Uterus (tissue), 4 donors: ENCODE data around the gene TRPM1. TPM values are rescaled to one million over a fixed set of nuclear protein-coding genes. Genes with fewer than 3 reads are reported as not detected.

ENCODE experiments used
- DNase-seq, 2 donors: peaks; one replicate each; pipeline ENCODE4 v3.0.0-alpha.2; 2019 to 2020
- H3K27ac ChIP-seq, 2 donors: fragments of 200-600 bp; sonication (generic); 1 replicate in 1 of 2; 2 replicates in 1 of 2; pipeline ENCODE4 v1.5.1; 2016 to 2018
- H3K27me3 ChIP-seq, 2 donors: fragments of 200-600 bp; sonication (generic); one replicate each; pipeline ENCODE4 v1.5.1; 2018 to 2019; ENCODE audit warnings: control low read depth in 1 of 2
- H3K36me3 ChIP-seq, 2 donors: fragments of 200-600 bp; sonication (generic); one replicate each; pipeline ENCODE4 v1.5.1; 2019; ENCODE audit warnings: control low read depth in 1 of 2
- H3K4me1 ChIP-seq, 2 donors: fragments of 200-600 bp; sonication (generic); one replicate each; pipeline ENCODE4 v1.5.1; 2018 to 2019; ENCODE audit warnings: control low read depth in 1 of 2
- H3K4me3 ChIP-seq, 2 donors: fragments of 200-600 bp; sonication (generic); 1 replicate in 1 of 2; 2 replicates in 1 of 2; pipeline ENCODE4 v1.5.1; 2018 to 2019; ENCODE audit warnings: mild to moderate bottlenecking in 1 of 2
- H3K9me3 ChIP-seq, 2 donors: fragments of 200-600 bp; sonication (generic); one replicate each; pipeline ENCODE4 v1.5.1; 2019; ENCODE audit warnings: control low read depth in 1 of 2
- POLR2A ChIP-seq, 2 donors: fragments of 450-650 bp; IDR thresholded peaks; one replicate each; pipeline ENCODE4 v1.6.1; 2016; ENCODE audit warnings: antibody characterized with exemption in 2 of 2, mild to moderate bottlenecking in 1 of 2, moderate library complexity in 1 of 2
- intact Hi-C: fragments of 100-400 bp; cut with DNase I; formaldehyde crosslinking; loops from one replicate; pipeline ENCODE4 v1.15.1; 2023; ENCODE audit warnings: low total_unique reads
- total RNA-seq, 4 donors: library from RNA; depleted of rRNA in 3 of 4; stranded (reverse); fragments of >200 nt in 3 of 4; gene quantifications; one replicate each; pipeline versions ENCODE4 v1.1.0 to v1.2.4, GENCODE V29; 2014 to 2023
- TF ChIP-seq, protein P1 (sequence below), 4 experiments: fragments of 200-600 bp in 2 of 4; fragments of 450-650 bp in 2 of 4; sonication (generic) in 2 of 4; IDR thresholded peaks; one replicate each; pipeline ENCODE4 v1.5.1; 2016 to 2019; ENCODE audit warnings: antibody characterized with exemption in 4 of 4, mild to moderate bottlenecking in 2 of 4, moderate library complexity in 1 of 4
- donor health status: DM: yes; HTN: yes; CAD: no.

TRPM1 gene
- total RNA-seq, 4 donors from 2014 or later, result not detected

DNA sequence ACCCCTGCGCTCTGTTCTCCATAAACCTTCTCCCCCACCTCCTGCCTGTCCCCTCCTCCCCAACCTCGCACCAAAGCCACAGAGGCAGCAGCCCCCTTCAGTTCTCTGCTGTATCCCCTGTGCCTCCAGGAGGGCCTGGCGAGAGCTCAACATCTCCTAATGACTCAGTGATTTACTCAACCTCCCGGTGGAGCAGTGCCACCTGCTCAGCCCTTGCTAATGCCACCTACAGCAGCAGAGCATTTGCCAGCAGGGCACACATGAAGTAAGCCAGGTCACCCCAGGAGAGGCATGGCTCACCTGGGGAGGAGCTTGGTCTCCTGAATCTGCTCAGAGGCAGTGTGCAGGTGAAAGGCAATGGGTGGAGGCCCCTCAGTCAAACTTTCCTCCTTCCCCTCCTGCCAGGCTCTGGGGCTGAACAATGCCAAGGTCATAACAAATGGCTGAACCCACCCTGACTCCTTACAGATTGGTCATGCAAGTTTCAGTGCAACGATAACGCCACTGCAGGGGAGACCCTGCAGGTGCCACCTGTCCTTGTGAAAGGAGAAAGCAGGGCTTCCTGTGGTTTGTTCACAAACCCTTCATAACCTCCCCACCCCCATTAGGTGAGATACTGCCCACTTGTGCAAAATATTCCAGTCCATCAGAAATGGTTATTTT, 19.8 kb downstream of the TRPM1 start:
- intact Hi-C loops, result no loop called here
- Histone ChIP-seq H3K4me1 (no peaks in the 10 kb centered on the region), H3K36me3 (no peaks in the 10 kb centered on the region), H3K27ac (no peak overlapping the region), H3K9me3 (no peaks in the 10 kb centered on the region), H3K4me3 (no peak overlapping the region), H3K27me3 (no peaks in the 10 kb centered on the region)
- TF ChIP-seq POLR2A (IDR thresholded peaks at IDR 0.05), result no peak
- TF ChIP-seq, protein P1, sequence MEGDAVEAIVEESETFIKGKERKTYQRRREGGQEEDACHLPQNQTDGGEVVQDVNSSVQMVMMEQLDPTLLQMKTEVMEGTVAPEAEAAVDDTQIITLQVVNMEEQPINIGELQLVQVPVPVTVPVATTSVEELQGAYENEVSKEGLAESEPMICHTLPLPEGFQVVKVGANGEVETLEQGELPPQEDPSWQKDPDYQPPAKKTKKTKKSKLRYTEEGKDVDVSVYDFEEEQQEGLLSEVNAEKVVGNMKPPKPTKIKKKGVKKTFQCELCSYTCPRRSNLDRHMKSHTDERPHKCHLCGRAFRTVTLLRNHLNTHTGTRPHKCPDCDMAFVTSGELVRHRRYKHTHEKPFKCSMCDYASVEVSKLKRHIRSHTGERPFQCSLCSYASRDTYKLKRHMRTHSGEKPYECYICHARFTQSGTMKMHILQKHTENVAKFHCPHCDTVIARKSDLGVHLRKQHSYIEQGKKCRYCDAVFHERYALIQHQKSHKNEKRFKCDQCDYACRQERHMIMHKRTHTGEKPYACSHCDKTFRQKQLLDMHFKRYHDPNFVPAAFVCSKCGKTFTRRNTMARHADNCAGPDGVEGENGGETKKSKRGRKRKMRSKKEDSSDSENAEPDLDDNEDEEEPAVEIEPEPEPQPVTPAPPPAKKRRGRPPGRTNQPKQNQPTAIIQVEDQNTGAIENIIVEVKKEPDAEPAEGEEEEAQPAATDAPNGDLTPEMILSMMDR (IDR thresholded peaks at IDR 0.05), result no peak
- DNase-seq, result no peak

DNA sequence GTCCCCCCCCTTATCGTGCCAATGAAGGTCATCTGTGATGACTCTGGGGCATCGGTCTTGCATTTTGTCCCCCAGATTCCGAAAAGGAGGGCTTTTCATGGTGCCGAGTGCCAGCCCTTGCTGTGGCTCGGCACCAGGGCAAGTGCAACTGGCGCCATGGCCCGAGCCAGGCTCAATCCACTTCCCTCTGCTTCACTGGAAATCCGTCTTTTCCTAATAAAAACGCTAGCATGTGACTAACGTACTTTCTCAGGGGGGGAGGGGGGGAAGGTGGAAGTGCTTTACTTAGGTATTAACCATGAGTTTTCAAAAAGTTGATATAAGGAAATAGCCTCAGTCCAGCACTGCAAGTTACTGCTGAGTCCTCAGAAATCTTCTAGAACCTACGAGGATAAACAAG, 20.5 kb downstream of the TRPM1 start:
- TF ChIP-seq, protein P1 (IDR thresholded peaks at IDR 0.05), result no peak
- TF ChIP-seq POLR2A (IDR thresholded peaks at IDR 0.05), result no peak
- no peak for DNase-seq
- H3K27me3 ChIP-seq, result no peaks in the 10 kb centered on the region
- H3K9me3 ChIP-seq, result no peaks in the 10 kb centered on the region
- H3K4me1 ChIP-seq, result no peaks in the 10 kb centered on the region
- peak overlapping the region in 1 of 2 donors; percentile 28 for H3K4me3 ChIP-seq
- H3K27ac ChIP-seq, result no peak overlapping the region
- intact Hi-C loops, result no loop called here
- H3K36me3 ChIP-seq, result no peaks in the 10 kb centered on the region

DNA sequence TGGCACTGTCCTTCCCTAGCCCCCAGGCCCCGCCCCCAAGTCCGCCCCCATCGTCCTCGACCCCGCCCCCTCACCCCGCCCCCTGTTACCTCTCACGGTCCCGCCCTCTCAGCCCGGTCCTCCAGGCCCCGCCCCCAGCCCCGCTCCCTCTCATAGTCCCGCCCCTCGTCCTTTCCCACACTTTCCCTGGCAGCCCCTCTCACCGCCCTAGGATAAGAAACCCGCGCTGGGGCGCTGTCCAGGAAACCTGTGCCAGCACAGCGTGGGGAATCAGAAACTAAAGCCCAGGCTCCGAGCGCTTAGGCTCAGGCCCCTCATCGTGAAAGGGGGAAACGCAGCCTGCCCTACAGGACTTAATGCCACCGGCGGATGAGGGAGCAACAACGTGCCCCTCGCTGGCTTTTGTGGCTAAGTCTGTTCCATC, 20.9 kb downstream of the TRPM1 start:
- intact Hi-C loops, result no loop called here
- TF ChIP-seq, protein P1 (IDR thresholded peaks at IDR 0.05), result no peak
- no peak for TF ChIP-seq POLR2A (IDR thresholded peaks at IDR 0.05)
- no peaks in the 10 kb centered on the region for H3K4me1 ChIP-seq
- peak overlapping the region in 1 of 2 donors; percentile 28 for H3K4me3 ChIP-seq
- H3K9me3 ChIP-seq, result no peaks in the 10 kb centered on the region
- H3K27ac ChIP-seq, result no peak overlapping the region
- no peaks in the 10 kb centered on the region for H3K27me3 ChIP-seq
- H3K36me3 ChIP-seq, result no peaks in the 10 kb centered on the region
- DNase-seq, result peak; percentile 25 to 63

DNA sequence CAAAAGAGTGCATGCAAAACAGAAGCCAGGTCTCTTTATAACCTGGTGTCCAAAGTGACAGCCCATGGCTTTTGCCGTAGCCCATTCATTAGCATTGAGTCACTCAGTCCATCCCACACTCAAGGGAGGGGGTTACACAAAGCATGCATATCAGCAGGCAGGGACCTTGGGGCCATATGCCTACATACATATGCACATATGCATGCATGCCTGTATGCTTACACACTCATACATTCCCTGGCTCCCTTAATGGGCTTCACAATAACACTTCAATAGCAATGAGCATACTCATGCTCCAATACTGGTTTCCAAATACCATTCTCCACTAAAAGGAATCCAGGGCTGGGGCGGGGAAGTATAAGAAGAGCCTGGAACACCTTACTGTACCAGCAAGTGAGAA, 22.0 kb downstream of the TRPM1 start:
- Histone ChIP-seq H3K36me3 (no peaks in the 10 kb centered on the region), H3K4me1 (no peaks in the 10 kb centered on the region), H3K4me3 (no peak overlapping the region), H3K9me3 (no peaks in the 10 kb centered on the region), H3K27ac (no peak overlapping the region), H3K27me3 (no peaks in the 10 kb centered on the region)
- intact Hi-C loops, result no loop called here
- no peak for TF ChIP-seq POLR2A (IDR thresholded peaks at IDR 0.05)
- TF ChIP-seq, protein P1 (IDR thresholded peaks at IDR 0.05), result no peak
- DNase-seq, result no peak

DNA sequence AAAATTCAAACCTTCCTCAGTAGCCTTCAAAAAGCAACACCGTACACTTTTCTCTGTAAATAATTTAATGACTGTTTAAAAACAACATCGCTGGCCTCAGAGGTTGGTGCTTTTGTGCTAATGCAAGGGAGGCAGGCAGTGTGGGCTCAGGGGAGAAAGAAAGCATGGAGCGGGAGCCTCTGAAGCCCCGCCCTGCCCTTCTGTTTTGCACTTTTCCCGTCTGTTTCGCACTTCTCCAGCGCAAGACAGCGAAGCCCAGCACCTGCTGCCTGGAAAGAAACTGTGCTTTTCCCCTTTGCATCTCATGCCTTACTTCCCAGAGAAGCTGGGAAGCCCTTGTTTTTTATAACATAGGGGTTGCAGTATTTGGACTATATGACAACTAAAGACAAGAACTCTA, 23.1 kb downstream of the TRPM1 start:
- H3K4me1 ChIP-seq, result no peaks in the 10 kb centered on the region
- intact Hi-C loops, result no loop called here
- TF ChIP-seq, protein P1 (IDR thresholded peaks at IDR 0.05), result no peak
- no peak for TF ChIP-seq POLR2A (IDR thresholded peaks at IDR 0.05)
- no peaks in the 10 kb centered on the region for H3K9me3 ChIP-seq
- H3K27ac ChIP-seq, result no peak overlapping the region
- H3K4me3 ChIP-seq, result no peak overlapping the region
- no peaks in the 10 kb centered on the region for H3K27me3 ChIP-seq
- no peaks in the 10 kb centered on the region for H3K36me3 ChIP-seq
- no peak for DNase-seq
